WTC11 (cell line): ENCODE results near the gene ZFYVE26. TPM values are rescaled to one million over a fixed set of nuclear protein-coding genes. Genes with fewer than 3 reads are reported as not detected.

Experiments used
- ATAC-seq: fragments of 200-7000 bp; cut with Tn5 transposase; 2 replicates; pipeline ENCODE4 v1.10.0; 2021; ENCODE audit warnings: mild to moderate bottlenecking, moderate library complexity
- CTCF ChIA-PET: fragments of 300-600 bp; sonication (Branson Sonifier 250); formaldehyde crosslinking; loops from one replicate; lab custom pipeline; 2021; ENCODE audit warnings: antibody characterized with exemption; lab: Charles Lee
- POLR2A ChIA-PET: fragments of 350-600 bp; sonication (Branson Sonifier 250); formaldehyde crosslinking; loops from one replicate; lab custom pipeline; 2021; ENCODE audit warnings: antibody characterized with exemption; lab: Charles Lee
- DNase-seq: peaks from one replicate; pipeline ENCODE4 v3.0.0; 2021; ENCODE audit warnings: low spot score
- H3K27ac Mint-ChIP-seq: 2 replicates; pipeline ENCODE4 v1.8.0; 2021; ENCODE audit warnings: mixed read lengths
- H3K27me3 Mint-ChIP-seq: 2 replicates; pipeline ENCODE4 v1.8.0; 2021; ENCODE audit warnings: low read depth, mild to moderate bottlenecking, moderate library complexity, mixed read lengths
- H3K36me3 Mint-ChIP-seq: 2 replicates; pipeline ENCODE4 v1.8.0; 2021; ENCODE audit warnings: mixed read lengths
- H3K4me1 Mint-ChIP-seq: 2 replicates; pipeline ENCODE4 v1.8.0; 2022; ENCODE audit warnings: mixed read lengths
- H3K4me3 Mint-ChIP-seq: 2 replicates; pipeline ENCODE4 v1.8.0; 2021; ENCODE audit warnings: mild to moderate bottlenecking, moderate library complexity, mixed read lengths
- H3K9me3 Mint-ChIP-seq: 2 replicates; pipeline ENCODE4 v1.8.0; 2021; ENCODE audit warnings: mixed read lengths
- CREB1 ChIP-seq: sonication (generic); formaldehyde crosslinking; IDR thresholded peaks from 2 replicates; pipeline ENCODE4 v1.8.0; 2023; ENCODE audit warnings: mild to moderate bottlenecking, missing genetic modification reagents
- EMX1 ChIP-seq: fragments of 250-450 bp; sonication (Bioruptor Pico); IDR thresholded peaks from 2 replicates; pipeline ENCODE4 v1.8.0; 2021; ENCODE audit warnings: mild to moderate bottlenecking
- GTF2I ChIP-seq: fragments of 250-450 bp; sonication (Bioruptor Pico); conservative IDR thresholded peaks from 2 replicates; pipeline ENCODE4 v1.4.0; 2021; ENCODE audit warnings: mild to moderate bottlenecking
- IRF2 ChIP-seq: sonication (generic); formaldehyde crosslinking; IDR thresholded peaks from 2 replicates; pipeline ENCODE4 v1.8.0; 2022; ENCODE audit warnings: low read depth, missing genetic modification reagents, borderline replicate concordance
- JAZF1 ChIP-seq: fragments of 250-450 bp; sonication (Bioruptor Pico); IDR thresholded peaks from 2 replicates; pipeline ENCODE4 v1.9.0; 2021; ENCODE audit warnings: moderate library complexity, mild to moderate bottlenecking, inconsistent platforms
- MXD4 ChIP-seq: fragments of 250-450 bp; sonication (Bioruptor Pico); IDR thresholded peaks from 2 replicates; pipeline ENCODE4 v1.8.0; 2021; ENCODE audit warnings: mild to moderate bottlenecking, moderate library complexity, borderline replicate concordance
- NR1H2 ChIP-seq: sonication (generic); formaldehyde crosslinking; IDR thresholded peaks from 2 replicates; pipeline ENCODE4 v1.9.0; 2021; ENCODE audit warnings: mild to moderate bottlenecking, moderate library complexity, missing genetic modification reagents
- RELA ChIP-seq: sonication (generic); formaldehyde crosslinking; IDR thresholded peaks from 2 replicates; pipeline ENCODE4 v1.8.1; 2022; ENCODE audit warnings: missing genetic modification reagents, mild to moderate bottlenecking, borderline replicate concordance
- SMAD4 ChIP-seq: sonication (generic); formaldehyde crosslinking; IDR thresholded peaks from 2 replicates; pipeline ENCODE4 v1.8.0; 2022; ENCODE audit warnings: mild to moderate bottlenecking, missing genetic modification reagents
- SOX15 ChIP-seq: fragments of 250-450 bp; sonication (Bioruptor Pico); IDR thresholded peaks from 2 replicates; pipeline ENCODE4 v1.9.0; 2021; ENCODE audit warnings: mild to moderate bottlenecking
- ZNF317 ChIP-seq: sonication (generic); formaldehyde crosslinking; IDR thresholded peaks from 2 replicates; pipeline ENCODE4 v1.8.1; 2023; ENCODE audit warnings: low read depth, mild to moderate bottlenecking, moderate library complexity, missing genetic modification reagents, borderline replicate concordance
- ZNF416 ChIP-seq: fragments of 250-450 bp; sonication (Bioruptor Pico); IDR thresholded peaks from 2 replicates; pipeline ENCODE4 v1.9.0; 2021; ENCODE audit warnings: mild to moderate bottlenecking, inconsistent platforms
- total RNA-seq: library from RNA; stranded (reverse); gene quantifications from 3 replicates; pipeline ENCODE4 v1.2.3, GENCODE V29; 2021
- TF ChIP-seq, protein P1 (sequence below): sonication (generic); formaldehyde crosslinking; IDR thresholded peaks from 2 replicates; pipeline ENCODE4 v1.8.0; 2022; ENCODE audit warnings: missing genetic modification reagents
- TF ChIP-seq, protein P2 (sequence below): sonication (generic); formaldehyde crosslinking; IDR thresholded peaks from 2 replicates; pipeline ENCODE4 v1.8.1; 2023; ENCODE audit warnings: mild to moderate bottlenecking, missing genetic modification reagents
- TF ChIP-seq, protein P3 (sequence below): sonication (generic); formaldehyde crosslinking; IDR thresholded peaks from 2 replicates; pipeline ENCODE4 v1.8.1; 2023; ENCODE audit warnings: mild to moderate bottlenecking, missing genetic modification reagents, moderate library complexity
- TF ChIP-seq, protein P4 (sequence below): sonication (generic); formaldehyde crosslinking; IDR thresholded peaks from 2 replicates; pipeline ENCODE4 v1.8.1; 2023; ENCODE audit warnings: mild to moderate bottlenecking, missing genetic modification reagents
- TF ChIP-seq, protein P5 (sequence below): sonication (generic); formaldehyde crosslinking; IDR thresholded peaks from 2 replicates; pipeline ENCODE4 v1.8.0; 2022; ENCODE audit warnings: mild to moderate bottlenecking, missing genetic modification reagents
- TF ChIP-seq, protein P6 (sequence below): fragments of 200-600 bp; IDR thresholded peaks from 2 replicates; pipeline ENCODE4 v1.8.0; 2022; ENCODE audit warnings: antibody characterized with exemption
- TF ChIP-seq, protein P7 (sequence below): sonication (generic); formaldehyde crosslinking; IDR thresholded peaks from 2 replicates; pipeline ENCODE4 v1.8.1; 2022; ENCODE audit warnings: low read depth, mild to moderate bottlenecking, moderate library complexity, missing genetic modification reagents, borderline replicate concordance

Gene ZFYVE26
- total RNA-seq, 1 experiment from 2014 or later = 25.8 TPM

DNA sequence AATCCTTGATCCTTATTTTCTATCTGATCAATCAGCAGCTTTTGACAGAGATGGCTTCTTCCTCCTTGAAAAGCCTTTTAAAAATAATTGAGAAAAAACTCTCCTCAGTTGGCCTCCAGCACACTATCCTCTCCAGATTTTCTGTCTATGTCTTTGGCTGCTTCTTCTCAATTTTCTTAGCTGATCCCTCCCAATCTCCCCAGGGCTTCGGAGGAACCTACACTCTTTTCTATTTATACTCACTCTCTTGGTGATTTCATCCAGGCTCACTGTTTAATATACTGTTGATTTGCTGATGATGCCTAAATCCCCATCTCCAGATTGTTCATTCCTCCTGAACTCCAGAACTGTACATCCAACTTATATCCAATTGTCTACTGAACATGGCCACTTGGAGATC is 59.9 kb downstream of the ZFYVE26 start (continued):
- TF ChIP-seq, protein P1, sequence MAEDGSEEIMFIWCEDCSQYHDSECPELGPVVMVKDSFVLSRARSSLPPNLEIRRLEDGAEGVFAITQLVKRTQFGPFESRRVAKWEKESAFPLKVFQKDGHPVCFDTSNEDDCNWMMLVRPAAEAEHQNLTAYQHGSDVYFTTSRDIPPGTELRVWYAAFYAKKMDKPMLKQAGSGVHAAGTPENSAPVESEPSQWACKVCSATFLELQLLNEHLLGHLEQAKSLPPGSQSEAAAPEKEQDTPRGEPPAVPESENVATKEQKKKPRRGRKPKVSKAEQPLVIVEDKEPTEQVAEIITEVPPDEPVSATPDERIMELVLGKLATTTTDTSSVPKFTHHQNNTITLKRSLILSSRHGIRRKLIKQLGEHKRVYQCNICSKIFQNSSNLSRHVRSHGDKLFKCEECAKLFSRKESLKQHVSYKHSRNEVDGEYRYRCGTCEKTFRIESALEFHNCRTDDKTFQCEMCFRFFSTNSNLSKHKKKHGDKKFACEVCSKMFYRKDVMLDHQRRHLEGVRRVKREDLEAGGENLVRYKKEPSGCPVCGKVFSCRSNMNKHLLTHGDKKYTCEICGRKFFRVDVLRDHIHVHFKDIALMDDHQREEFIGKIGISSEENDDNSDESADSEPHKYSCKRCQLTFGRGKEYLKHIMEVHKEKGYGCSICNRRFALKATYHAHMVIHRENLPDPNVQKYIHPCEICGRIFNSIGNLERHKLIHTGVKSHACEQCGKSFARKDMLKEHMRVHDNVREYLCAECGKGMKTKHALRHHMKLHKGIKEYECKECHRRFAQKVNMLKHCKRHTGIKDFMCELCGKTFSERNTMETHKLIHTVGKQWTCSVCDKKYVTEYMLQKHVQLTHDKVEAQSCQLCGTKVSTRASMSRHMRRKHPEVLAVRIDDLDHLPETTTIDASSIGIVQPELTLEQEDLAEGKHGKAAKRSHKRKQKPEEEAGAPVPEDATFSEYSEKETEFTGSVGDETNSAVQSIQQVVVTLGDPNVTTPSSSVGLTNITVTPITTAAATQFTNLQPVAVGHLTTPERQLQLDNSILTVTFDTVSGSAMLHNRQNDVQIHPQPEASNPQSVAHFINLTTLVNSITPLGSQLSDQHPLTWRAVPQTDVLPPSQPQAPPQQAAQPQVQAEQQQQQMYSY (CRISPR knock-in tag) = no peak
- TF ChIP-seq CREB1 (CRISPR knock-in tag) (no peak), NR1H2 (CRISPR knock-in tag) (no peak), GTF2I (CRISPR knock-in tag) (no peak), ZNF317 (CRISPR knock-in tag) (no peak), MXD4 (CRISPR knock-in tag) (no peak)
- TF ChIP-seq, protein P2, sequence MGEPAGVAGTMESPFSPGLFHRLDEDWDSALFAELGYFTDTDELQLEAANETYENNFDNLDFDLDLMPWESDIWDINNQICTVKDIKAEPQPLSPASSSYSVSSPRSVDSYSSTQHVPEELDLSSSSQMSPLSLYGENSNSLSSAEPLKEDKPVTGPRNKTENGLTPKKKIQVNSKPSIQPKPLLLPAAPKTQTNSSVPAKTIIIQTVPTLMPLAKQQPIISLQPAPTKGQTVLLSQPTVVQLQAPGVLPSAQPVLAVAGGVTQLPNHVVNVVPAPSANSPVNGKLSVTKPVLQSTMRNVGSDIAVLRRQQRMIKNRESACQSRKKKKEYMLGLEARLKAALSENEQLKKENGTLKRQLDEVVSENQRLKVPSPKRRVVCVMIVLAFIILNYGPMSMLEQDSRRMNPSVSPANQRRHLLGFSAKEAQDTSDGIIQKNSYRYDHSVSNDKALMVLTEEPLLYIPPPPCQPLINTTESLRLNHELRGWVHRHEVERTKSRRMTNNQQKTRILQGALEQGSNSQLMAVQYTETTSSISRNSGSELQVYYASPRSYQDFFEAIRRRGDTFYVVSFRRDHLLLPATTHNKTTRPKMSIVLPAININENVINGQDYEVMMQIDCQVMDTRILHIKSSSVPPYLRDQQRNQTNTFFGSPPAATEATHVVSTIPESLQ = no peak
- TF ChIP-seq, protein P3, sequence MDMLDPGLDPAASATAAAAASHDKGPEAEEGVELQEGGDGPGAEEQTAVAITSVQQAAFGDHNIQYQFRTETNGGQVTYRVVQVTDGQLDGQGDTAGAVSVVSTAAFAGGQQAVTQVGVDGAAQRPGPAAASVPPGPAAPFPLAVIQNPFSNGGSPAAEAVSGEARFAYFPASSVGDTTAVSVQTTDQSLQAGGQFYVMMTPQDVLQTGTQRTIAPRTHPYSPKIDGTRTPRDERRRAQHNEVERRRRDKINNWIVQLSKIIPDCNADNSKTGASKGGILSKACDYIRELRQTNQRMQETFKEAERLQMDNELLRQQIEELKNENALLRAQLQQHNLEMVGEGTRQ (CRISPR knock-in tag) = no peak

DNA sequence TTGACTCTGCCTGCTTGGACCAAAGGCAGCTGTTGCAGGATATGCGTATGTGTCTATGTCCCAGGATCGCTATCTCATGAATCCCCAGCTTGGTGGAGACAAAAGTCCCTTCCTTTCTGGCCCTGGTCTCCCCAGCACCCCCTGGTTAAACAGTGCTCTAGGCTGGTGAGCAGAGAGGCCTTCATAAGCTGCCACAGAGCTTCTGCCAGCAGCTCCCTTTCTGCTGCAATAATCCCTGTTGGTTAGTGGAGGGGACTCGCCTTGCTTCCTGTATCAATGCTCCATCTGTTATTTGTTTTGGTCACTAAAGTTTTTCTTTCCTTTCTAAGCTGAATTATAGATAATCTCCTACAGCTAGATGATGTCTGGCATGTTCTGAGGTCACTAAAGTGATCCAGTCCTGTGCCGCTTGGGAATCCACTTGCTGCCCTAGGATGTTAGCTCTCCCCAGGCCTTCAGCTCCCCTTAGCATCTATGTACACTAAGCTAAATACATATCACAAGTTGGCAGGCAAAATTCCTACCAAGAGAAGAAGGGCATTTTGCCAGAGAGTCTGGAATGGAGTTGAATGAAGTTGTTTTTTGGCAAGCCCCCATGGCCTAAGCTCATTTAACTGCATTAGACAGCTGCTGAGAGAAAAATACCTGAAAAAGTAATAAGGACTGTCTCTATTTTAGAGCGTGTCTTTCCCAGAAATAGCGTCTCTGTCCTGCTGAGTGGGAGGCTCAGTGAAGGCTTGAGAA is 66.9 kb downstream of the ZFYVE26 start:
- TF ChIP-seq IRF2 (CRISPR knock-in tag) (no peak), ZNF416 (CRISPR knock-in tag) (no peak), SOX15 (CRISPR knock-in tag) (no peak), RELA (CRISPR knock-in tag) (no peak)
- TF ChIP-seq, protein P4, sequence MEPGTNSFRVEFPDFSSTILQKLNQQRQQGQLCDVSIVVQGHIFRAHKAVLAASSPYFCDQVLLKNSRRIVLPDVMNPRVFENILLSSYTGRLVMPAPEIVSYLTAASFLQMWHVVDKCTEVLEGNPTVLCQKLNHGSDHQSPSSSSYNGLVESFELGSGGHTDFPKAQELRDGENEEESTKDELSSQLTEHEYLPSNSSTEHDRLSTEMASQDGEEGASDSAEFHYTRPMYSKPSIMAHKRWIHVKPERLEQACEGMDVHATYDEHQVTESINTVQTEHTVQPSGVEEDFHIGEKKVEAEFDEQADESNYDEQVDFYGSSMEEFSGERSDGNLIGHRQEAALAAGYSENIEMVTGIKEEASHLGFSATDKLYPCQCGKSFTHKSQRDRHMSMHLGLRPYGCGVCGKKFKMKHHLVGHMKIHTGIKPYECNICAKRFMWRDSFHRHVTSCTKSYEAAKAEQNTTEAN = no peak
- Mint-ChIP-seq H3K4me3 (no peak overlapping the region), H3K9me3 (0 out of 2 replicates have a peak, but pooled peaks cover 2% of the 10 kb centered on the region), H3K36me3 (peaks cover 48% of the 10 kb centered on the region), H3K27ac (no peak overlapping the region), H3K4me1 (no peaks in the 10 kb centered on the region), H3K27me3 (no peaks in the 10 kb centered on the region)
- ATAC-seq (no peak), DNase-seq (no peak)
- ChIA-PET CTCF (interaction anchor here (1.2 kb wide), 1 partner anchor 45 kb away, joined by 3 read pairs; no protein-coding TSS in a partner anchor), POLR2A (interaction anchor here (0.6 kb wide), 1 partner anchor 1043 kb away, joined by 3 read pairs; the partner anchor contains the start of gene ZFP36L1)

DNA sequence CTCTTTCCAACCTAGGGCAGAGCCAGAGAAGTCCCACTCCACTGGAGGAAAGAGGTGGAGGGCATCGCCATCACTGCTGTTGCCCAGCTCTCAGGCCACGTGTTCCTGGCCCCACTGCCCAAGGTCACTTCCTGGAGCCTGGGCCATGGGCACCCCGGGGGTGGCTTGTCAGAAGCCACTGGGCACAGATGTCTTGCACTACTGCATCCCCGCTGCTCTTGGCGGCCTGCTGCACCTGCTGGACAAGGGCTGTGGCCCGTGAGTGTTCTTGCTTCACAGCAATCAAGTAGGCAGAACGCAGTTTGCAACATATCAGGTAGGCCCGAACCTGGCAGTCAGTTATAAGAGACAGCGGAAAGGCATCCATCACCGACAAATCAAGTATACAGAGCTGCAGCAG is 68.1 kb downstream of the ZFYVE26 start:
- H3K9me3 Mint-ChIP-seq = 0 out of 2 replicates have a peak, but pooled peaks cover 4% of the 10 kb centered on the region
- H3K27ac Mint-ChIP-seq = no peak overlapping the region
- no peaks in the 10 kb centered on the region for H3K4me1 Mint-ChIP-seq
- ChIA-PET CTCF (interaction anchor here (1.2 kb wide), 1 partner anchor 44 kb away, joined by 3 read pairs; no protein-coding TSS in a partner anchor), POLR2A (no interaction called here)
- DNase-seq (no peak), ATAC-seq (no peak)
- no peaks in the 10 kb centered on the region for H3K27me3 Mint-ChIP-seq
- H3K4me3 Mint-ChIP-seq = no peak overlapping the region
- H3K36me3 Mint-ChIP-seq = peaks cover 36% of the 10 kb centered on the region
- TF ChIP-seq EMX1 (CRISPR knock-in tag) = no peak
- TF ChIP-seq MXD4 (CRISPR knock-in tag) = no peak
- TF ChIP-seq, protein P5, sequence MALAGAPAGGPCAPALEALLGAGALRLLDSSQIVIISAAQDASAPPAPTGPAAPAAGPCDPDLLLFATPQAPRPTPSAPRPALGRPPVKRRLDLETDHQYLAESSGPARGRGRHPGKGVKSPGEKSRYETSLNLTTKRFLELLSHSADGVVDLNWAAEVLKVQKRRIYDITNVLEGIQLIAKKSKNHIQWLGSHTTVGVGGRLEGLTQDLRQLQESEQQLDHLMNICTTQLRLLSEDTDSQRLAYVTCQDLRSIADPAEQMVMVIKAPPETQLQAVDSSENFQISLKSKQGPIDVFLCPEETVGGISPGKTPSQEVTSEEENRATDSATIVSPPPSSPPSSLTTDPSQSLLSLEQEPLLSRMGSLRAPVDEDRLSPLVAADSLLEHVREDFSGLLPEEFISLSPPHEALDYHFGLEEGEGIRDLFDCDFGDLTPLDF (CRISPR knock-in tag) = no peak
- TF ChIP-seq JAZF1 = no peak
- TF ChIP-seq, protein P6, sequence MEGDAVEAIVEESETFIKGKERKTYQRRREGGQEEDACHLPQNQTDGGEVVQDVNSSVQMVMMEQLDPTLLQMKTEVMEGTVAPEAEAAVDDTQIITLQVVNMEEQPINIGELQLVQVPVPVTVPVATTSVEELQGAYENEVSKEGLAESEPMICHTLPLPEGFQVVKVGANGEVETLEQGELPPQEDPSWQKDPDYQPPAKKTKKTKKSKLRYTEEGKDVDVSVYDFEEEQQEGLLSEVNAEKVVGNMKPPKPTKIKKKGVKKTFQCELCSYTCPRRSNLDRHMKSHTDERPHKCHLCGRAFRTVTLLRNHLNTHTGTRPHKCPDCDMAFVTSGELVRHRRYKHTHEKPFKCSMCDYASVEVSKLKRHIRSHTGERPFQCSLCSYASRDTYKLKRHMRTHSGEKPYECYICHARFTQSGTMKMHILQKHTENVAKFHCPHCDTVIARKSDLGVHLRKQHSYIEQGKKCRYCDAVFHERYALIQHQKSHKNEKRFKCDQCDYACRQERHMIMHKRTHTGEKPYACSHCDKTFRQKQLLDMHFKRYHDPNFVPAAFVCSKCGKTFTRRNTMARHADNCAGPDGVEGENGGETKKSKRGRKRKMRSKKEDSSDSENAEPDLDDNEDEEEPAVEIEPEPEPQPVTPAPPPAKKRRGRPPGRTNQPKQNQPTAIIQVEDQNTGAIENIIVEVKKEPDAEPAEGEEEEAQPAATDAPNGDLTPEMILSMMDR = no peak
- TF ChIP-seq, protein P7, sequence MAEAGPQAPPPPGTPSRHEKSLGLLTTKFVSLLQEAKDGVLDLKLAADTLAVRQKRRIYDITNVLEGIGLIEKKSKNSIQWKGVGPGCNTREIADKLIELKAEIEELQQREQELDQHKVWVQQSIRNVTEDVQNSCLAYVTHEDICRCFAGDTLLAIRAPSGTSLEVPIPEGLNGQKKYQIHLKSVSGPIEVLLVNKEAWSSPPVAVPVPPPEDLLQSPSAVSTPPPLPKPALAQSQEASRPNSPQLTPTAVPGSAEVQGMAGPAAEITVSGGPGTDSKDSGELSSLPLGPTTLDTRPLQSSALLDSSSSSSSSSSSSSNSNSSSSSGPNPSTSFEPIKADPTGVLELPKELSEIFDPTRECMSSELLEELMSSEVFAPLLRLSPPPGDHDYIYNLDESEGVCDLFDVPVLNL (CRISPR knock-in tag) = no peak
- TF ChIP-seq SMAD4 (CRISPR knock-in tag) = no peak
